ENCODE results near the gene SYNGR2.

GRCh38 chr17:78196716-78197115, 28.3 kb downstream of the SYNGR2 start:
- TF ChIP-seq POLR2A (IDR thresholded peaks at IDR 0.05; ENCODE audit: low read depth, low read length) (no peak), GATA2 (IDR thresholded peaks at IDR 0.05; ENCODE audit: insufficient read depth, insufficient read length, low read depth, low read length) (no peak), CTCF (IDR thresholded peaks at IDR 0.05; ENCODE audit: extremely low read depth in 1 of 2, insufficient read depth in 1 of 2, low read depth in 1 of 2, low read length in 2 of 2) (no peak)

All from endothelial cell of umbilical vein (primary cell).